Neural cell (in vitro differentiated cells): ENCODE data around the gene TRMT2A.

Experiments
- CTCF ChIP-seq: fragments of 450-650 bp; IDR thresholded peaks from 2 replicates; pipeline ENCODE4 v1.5.1; 2014; ENCODE audit warnings: antibody characterized with exemption, mild to moderate bottlenecking, moderate library complexity; ENCODE audit not compliant: poor library complexity, severe bottlenecking
- EP300 ChIP-seq: fragments of 450-650 bp; conservative IDR thresholded peaks from 2 replicates; pipeline ENCODE4 v1.6.1; 2014; ENCODE audit warnings: antibody characterized with exemption, mild to moderate bottlenecking, moderate library complexity; ENCODE audit not compliant: poor library complexity, severe bottlenecking
- EZH2 ChIP-seq: fragments of 200-600, 300-800 bp; shearing (Covaris generic), sonication (generic); IDR thresholded peaks from 2 replicates; pipeline ENCODE4 v1.6.1; 2014; ENCODE audit warnings: antibody characterized with exemption, low read length, borderline replicate concordance, mild to moderate bottlenecking; ENCODE audit not compliant: insufficient read depth, poor library complexity, severe bottlenecking
- MXI1 ChIP-seq: fragments of 450-650 bp; conservative IDR thresholded peaks from 2 replicates; pipeline ENCODE4 v1.6.1; 2014; ENCODE audit warnings: antibody characterized with exemption, mild to moderate bottlenecking; ENCODE audit not compliant: poor library complexity, severe bottlenecking
- POLR2AphosphoS5 ChIP-seq: IDR thresholded peaks from 2 replicates; pipeline ENCODE4 v1.6.1; 2012
- RAD21 ChIP-seq: fragments of 450-650 bp; conservative IDR thresholded peaks from 2 replicates; pipeline ENCODE4 v1.6.1; 2014; ENCODE audit warnings: antibody characterized with exemption, mild to moderate bottlenecking, moderate library complexity
- TF ChIP-seq, protein P1 (sequence below): IDR thresholded peaks from 2 replicates; pipeline ENCODE4 v1.6.1; 2012; ENCODE audit warnings: borderline replicate concordance

GRCh38 chr22:20116376-20116950 lies 563 bp downstream of the TRMT2A start:
- TF ChIP-seq CTCF (no peak), EP300 (no peak), RAD21 (no peak), EZH2 (no peak), MXI1 (no peak), POLR2AphosphoS5 (no peak)
- TF ChIP-seq, protein P1, sequence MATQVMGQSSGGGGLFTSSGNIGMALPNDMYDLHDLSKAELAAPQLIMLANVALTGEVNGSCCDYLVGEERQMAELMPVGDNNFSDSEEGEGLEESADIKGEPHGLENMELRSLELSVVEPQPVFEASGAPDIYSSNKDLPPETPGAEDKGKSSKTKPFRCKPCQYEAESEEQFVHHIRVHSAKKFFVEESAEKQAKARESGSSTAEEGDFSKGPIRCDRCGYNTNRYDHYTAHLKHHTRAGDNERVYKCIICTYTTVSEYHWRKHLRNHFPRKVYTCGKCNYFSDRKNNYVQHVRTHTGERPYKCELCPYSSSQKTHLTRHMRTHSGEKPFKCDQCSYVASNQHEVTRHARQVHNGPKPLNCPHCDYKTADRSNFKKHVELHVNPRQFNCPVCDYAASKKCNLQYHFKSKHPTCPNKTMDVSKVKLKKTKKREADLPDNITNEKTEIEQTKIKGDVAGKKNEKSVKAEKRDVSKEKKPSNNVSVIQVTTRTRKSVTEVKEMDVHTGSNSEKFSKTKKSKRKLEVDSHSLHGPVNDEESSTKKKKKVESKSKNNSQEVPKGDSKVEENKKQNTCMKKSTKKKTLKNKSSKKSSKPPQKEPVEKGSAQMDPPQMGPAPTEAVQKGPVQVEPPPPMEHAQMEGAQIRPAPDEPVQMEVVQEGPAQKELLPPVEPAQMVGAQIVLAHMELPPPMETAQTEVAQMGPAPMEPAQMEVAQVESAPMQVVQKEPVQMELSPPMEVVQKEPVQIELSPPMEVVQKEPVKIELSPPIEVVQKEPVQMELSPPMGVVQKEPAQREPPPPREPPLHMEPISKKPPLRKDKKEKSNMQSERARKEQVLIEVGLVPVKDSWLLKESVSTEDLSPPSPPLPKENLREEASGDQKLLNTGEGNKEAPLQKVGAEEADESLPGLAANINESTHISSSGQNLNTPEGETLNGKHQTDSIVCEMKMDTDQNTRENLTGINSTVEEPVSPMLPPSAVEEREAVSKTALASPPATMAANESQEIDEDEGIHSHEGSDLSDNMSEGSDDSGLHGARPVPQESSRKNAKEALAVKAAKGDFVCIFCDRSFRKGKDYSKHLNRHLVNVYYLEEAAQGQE, result no peak
